Measurements from ENCODE around the gene DNM2. TPM values are rescaled to one million over a fixed set of nuclear protein-coding genes. Genes with fewer than 3 reads are reported as not detected.
"Not testable (repeated sequence)": the region's sequence is repeated elsewhere in the genome, so short reads cannot be mapped to it uniquely, and the experiment has no call there.

Gene DNM2
- total RNA-seq, 1 donor from 2014 or later: 185 TPM

DNA sequence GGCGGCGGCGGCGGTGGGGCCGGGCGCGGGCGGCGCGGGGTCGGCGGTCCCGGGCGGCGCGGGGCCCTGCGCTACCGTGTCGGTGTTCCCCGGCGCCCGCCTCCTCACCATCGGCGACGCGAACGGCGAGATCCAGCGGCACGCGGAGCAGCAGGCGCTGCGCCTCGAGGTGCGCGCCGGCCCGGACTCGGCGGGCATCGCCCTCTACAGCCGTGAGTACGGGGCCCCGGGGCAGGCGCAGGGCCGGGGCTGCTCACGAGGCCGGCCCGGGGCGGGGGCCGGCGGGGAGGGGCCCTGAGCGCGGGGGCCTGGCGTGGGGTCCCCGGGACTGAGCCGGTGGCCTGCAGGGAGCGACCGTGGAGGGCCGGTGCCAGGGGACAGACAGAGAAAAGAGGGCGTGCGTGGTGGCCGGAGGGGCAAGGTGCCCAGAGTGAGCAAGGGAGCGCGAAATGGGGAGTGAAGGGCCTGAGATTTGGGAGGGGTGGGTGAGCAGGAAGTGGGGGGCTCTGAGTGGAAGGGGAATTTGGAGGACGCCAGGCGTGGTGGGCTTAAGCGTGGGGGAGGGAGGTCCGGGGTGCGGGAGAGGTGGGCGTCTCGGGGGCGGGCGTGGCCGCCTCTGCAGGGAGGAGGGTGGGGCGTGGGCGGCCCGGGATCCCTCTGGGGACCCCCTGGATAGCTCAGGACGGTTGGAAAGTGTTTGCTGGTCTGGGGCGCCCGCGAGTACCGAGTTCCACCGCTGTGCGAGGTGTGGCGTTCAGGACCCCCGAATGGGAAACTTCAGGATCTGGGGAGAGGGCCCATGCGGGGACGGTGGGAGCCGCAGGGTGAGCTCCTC lies 154.0 kb downstream of the DNM2 start:
- peaks cover 11% of the 10 kb centered on the region for H3K36me3 Mint-ChIP-seq (ENCODE audit: low read depth)
- peak overlapping the region; percentile 89 for H3K4me3 Mint-ChIP-seq (ENCODE audit: low read depth)
- H3K27me3 Mint-ChIP-seq (ENCODE audit: low read depth): no peaks in the 10 kb centered on the region
- H3K27ac Mint-ChIP-seq: peak overlapping the region; percentile 89
- peaks cover 26% of the 10 kb centered on the region for H3K4me1 Mint-ChIP-seq (ENCODE audit: low read depth)
- no peak for DNase-seq (ENCODE audit: low spot score)
- H3K9me3 Mint-ChIP-seq: no peaks in the 10 kb centered on the region
- intact Hi-C loops (cut with micrococcal nuclease): loop anchor here (1.0 to 2.0 kb wide), 3 partner anchors 36 to 563 kb away; partner anchors contain the start of genes ODAD3, PRKCSH, TIMM29 and TMED1

GRCh38 chr19:10872546-10873107 lies 154.7 kb downstream of the DNM2 start:
- intact Hi-C loops (cut with micrococcal nuclease): no loop called here

GRCh38 chr19:10874024-10874423 lies 156.1 kb downstream of the DNM2 start:
- Mint-ChIP-seq H3K27ac (peak overlapping the region; percentile 5), H3K4me3 (ENCODE audit: low read depth) (peak overlapping the region; percentile 49), H3K9me3 (no peaks in the 10 kb centered on the region), H3K4me1 (ENCODE audit: low read depth) (peaks cover 31% of the 10 kb centered on the region), H3K36me3 (ENCODE audit: low read depth) (peaks cover 11% of the 10 kb centered on the region), H3K27me3 (ENCODE audit: low read depth) (no peaks in the 10 kb centered on the region)
- intact Hi-C loops (cut with micrococcal nuclease): no loop called here
- DNase-seq (ENCODE audit: low spot score): no peak

More at GRCh38 chr19:10872546-10873107, 154.7 kb downstream of the DNM2 start:
- peaks cover 11% of the 10 kb centered on the region for H3K36me3 Mint-ChIP-seq (ENCODE audit: low read depth)
- no peak for DNase-seq (ENCODE audit: low spot score)
- no peaks in the 10 kb centered on the region for H3K9me3 Mint-ChIP-seq
- peak overlapping the region; percentile 89 for H3K4me3 Mint-ChIP-seq (ENCODE audit: low read depth)
- H3K27me3 Mint-ChIP-seq (ENCODE audit: low read depth): no peaks in the 10 kb centered on the region
- H3K4me1 Mint-ChIP-seq (ENCODE audit: low read depth): peaks cover 28% of the 10 kb centered on the region
- H3K27ac Mint-ChIP-seq: peak overlapping the region; percentile 89

DNA sequence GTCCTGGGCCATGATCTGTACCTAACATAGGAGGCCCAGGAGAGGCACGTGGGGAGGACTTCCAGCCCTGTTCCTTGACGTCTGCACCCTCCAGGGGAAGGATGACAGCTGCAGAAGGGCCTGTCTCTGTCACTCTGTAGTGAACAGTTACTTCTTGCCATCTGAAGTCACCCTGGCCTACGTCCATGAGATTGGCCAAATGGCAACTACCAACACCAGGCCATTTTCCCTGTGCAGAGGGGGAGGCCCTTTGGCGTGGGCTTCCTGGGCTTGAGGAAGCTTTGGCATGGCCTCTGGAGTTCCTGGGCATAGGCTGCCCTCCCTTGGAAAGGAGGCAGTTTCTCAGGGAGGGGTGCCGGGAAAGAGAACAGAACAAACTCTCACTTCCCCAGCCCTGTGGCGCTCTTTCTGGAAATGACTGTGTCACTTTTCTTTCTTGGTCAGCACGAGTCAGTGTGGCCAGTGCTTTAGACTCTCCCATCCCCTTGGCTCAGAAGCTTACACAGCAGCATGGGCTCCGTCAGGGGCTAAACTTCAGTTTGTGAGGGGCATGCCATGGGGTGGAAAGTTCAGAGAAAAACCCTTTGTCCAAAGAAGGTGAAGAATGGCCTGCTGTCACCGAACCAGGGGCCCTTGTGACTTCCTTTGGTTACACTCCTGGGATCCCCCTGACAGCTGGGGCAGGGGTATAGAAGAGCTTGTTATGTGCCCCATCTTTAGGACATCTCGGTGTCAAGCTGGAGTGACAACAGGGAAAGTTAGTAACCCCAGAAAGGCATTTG lies 158.8 kb downstream of the DNM2 start:
- intact Hi-C loops (cut with micrococcal nuclease): no loop called here
- DNase-seq (ENCODE audit: low spot score): no peak
- Mint-ChIP-seq H3K27ac (peak overlapping the region; percentile 68), H3K4me3 (ENCODE audit: low read depth) (no peak overlapping the region), H3K9me3 (no peaks in the 10 kb centered on the region), H3K4me1 (ENCODE audit: low read depth) (peaks cover 28% of the 10 kb centered on the region), H3K27me3 (ENCODE audit: low read depth) (no peaks in the 10 kb centered on the region), H3K36me3 (ENCODE audit: low read depth) (peaks cover 16% of the 10 kb centered on the region)

- H3K4me3 Mint-ChIP-seq (ENCODE audit: low read depth); H3K27me3 Mint-ChIP-seq (ENCODE audit: low read depth); DNase-seq (ENCODE audit: low spot score); intact Hi-C loops (cut with micrococcal nuclease); H3K9me3 Mint-ChIP-seq: not testable (repeated sequence)
- Mint-ChIP-seq H3K36me3 (ENCODE audit: low read depth) (peaks cover 14% of the 10 kb centered on the region), H3K4me1 (ENCODE audit: low read depth) (peaks cover 27% of the 10 kb centered on the region), H3K27ac (peak overlapping the region; percentile 71)
These were observed 159.7 kb downstream of the DNM2 start for GRCh38 chr19:10877608-10878007.

DNA sequence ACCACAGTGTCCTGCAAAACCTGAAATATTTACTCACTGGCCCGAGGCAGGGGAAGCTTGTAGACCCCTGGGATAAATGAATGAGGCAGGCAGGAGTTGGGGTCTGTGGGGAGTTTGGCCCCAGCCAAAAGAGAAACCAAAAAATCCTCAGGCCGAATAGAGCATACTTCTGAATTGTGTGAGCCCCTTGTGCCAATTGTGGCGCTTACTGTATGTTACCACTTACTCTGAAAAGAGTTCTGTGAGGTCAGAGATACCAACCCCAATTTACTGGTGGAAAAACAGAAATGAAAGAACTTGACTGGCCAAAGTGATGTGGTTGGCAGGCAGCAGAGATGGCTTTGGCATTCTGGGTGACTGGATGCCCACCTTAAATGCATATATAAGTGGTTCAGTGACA lies 160.4 kb downstream of the DNM2 start:
- H3K27ac Mint-ChIP-seq: peak overlapping the region; percentile 71
- peaks cover 9% of the 10 kb centered on the region for H3K36me3 Mint-ChIP-seq (ENCODE audit: low read depth)
- no peak for DNase-seq (ENCODE audit: low spot score)
- H3K4me1 Mint-ChIP-seq (ENCODE audit: low read depth): peaks cover 22% of the 10 kb centered on the region
- H3K4me3 Mint-ChIP-seq (ENCODE audit: low read depth): peak overlapping the region; percentile 33
- no peaks in the 10 kb centered on the region for H3K9me3 Mint-ChIP-seq
- intact Hi-C loops (cut with micrococcal nuclease): no loop called here
- no peaks in the 10 kb centered on the region for H3K27me3 Mint-ChIP-seq (ENCODE audit: low read depth)

Other genes with a start within 250 kb of the DNM2 start
- 75.2 and 76.1 TPM in 2 replicates for gene KEAP1, start 214.7 kb upstream of the DNM2 start, total RNA-seq
- 0.23 TPM in 1 of 2 replicates, not detected in the other for gene S1PR5, start 200.6 kb upstream of the DNM2 start, total RNA-seq
- gene ATG4D, start 174.2 kb upstream of the DNM2 start, total RNA-seq: 34.1 and 37.2 TPM in 2 replicates
- gene KRI1, start 152.1 kb upstream of the DNM2 start, total RNA-seq: 66.7 and 69.5 TPM in 2 replicates
- gene CDKN2D, start 149.1 kb upstream of the DNM2 start, total RNA-seq: 45.9 and 46.9 TPM in 2 replicates
- not detected in 2 replicates for gene AP1M2, start 130.8 kb upstream of the DNM2 start, total RNA-seq
- gene SLC44A2, start 92.5 kb upstream of the DNM2 start, total RNA-seq: 83.0 and 87.4 TPM in 2 replicates
- 509 and 523 TPM in 2 replicates for gene ILF3, start 63.7 kb upstream of the DNM2 start, total RNA-seq
- 67.2 and 75.0 TPM in 2 replicates for gene QTRT1, start 16.6 kb upstream of the DNM2 start, total RNA-seq
- 16.7 and 17.9 TPM in 2 replicates for gene TMED1, start 118.1 kb downstream of the DNM2 start, total RNA-seq
- gene C19orf38, start 130.3 kb downstream of the DNM2 start, total RNA-seq: 3.9 and 4.3 TPM in 2 replicates
- 87.5 and 89.3 TPM in 2 replicates for gene CARM1, start 153.5 kb downstream of the DNM2 start, total RNA-seq
- 25.0 and 25.9 TPM in 2 replicates for gene YIPF2, start 210.6 kb downstream of the DNM2 start, total RNA-seq
- gene TIMM29, start 210.7 kb downstream of the DNM2 start, total RNA-seq: 18.8 and 19.0 TPM in 2 replicates
- gene SMARCA4, start 243.0 kb downstream of the DNM2 start, total RNA-seq: 149 and 158 TPM in 2 replicates

Measured in activated T-helper 2 cell treated with anti-CD3 and anti-CD28 coated beads, Interferon-gamma antibody, Interleukin-2, Interleukin-4, amounts not matched to agents 10 μg/mL and 5 μg/mL and 100 μg/mL, durations not matched to agents 14 hours and 24 hours and 36 hours (primary cell).